ENCODE data around the gene SEC16A.

DNA sequence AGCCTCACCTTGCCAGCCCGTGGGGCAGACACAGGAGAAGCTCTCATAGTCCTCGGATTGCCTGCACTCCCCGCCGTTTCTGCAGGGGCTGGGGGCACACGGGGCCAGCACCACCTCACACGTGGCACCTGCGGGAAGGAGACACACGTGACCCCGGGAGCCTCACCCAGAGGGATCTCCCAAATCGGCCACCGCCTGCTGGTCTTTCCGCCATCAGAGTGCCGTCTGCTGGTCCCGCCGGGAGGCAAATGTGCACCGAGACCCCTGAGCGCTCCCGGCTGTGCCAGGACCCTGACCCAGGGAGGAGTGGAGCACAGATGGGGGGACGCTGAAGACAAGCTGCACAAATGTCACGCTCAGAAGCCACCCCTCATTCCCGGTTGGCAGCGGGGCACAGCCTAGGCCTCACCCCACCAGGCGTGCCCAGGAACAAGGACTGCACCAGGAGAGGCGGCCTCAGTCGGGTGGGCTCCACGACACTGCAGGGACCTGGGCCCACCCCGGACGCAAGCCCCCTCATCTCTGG is 28.4 kb upstream of the SEC16A start:
- TF ChIP-seq EZH2 (IDR thresholded peaks at IDR 0.05): no peak
- TF ChIP-seq POLR2AphosphoS5 (IDR thresholded peaks at IDR 0.05; ENCODE audit: borderline replicate concordance, low read depth, low read length): no peak
- TF ChIP-seq FOXP2 (optimal IDR thresholded peaks at IDR 0.05; ENCODE audit: control extremely low read depth, extremely low read length, insufficient read depth): no peak

All from SK-N-MC (cell line).